CD4-positive, alpha-beta memory T cell (primary cell): ENCODE results near the gene PPP1R13B. TPM values are rescaled to one million over a fixed set of nuclear protein-coding genes. Genes with fewer than 3 reads are reported as not detected.

Experiments
- CTCF ChIA-PET: fragments of 350-600 bp; sonication (Branson Sonifier 250); formaldehyde crosslinking; loops from one replicate; lab custom pipeline; 2021; ENCODE audit warnings: inconsistent platforms; ENCODE audit not compliant: partially characterized antibody; lab: Charles Lee
- POLR2A ChIA-PET: fragments of 350-600 bp; sonication (Branson Sonifier 250); formaldehyde crosslinking; loops from one replicate; lab custom pipeline; 2021; ENCODE audit not compliant: partially characterized antibody; lab: Charles Lee
- DNase-seq, 5 donors: peaks; one replicate each; pipeline versions ENCODE4 v3.0.0 to v3.0.0-alpha.2; 2020 to 2022; ENCODE audit warnings: mixed read lengths in 1 of 5
- H3K27ac ChIP-seq: one replicate; pipeline ENCODE4 v1.7.0; 2013; ENCODE audit warnings: low read depth, low read length
- H3K27me3 ChIP-seq: 2 replicates; pipeline ENCODE4 v1.7.0; 2013; ENCODE audit warnings: mild to moderate bottlenecking, low read length, moderate library complexity; ENCODE audit not compliant: insufficient read depth
- H3K36me3 ChIP-seq: 2 replicates; pipeline ENCODE4 v1.7.0; 2013; ENCODE audit warnings: mild to moderate bottlenecking, low read length, moderate library complexity; ENCODE audit not compliant: insufficient read depth
- H3K4me1 ChIP-seq: 2 replicates; pipeline ENCODE4 v1.7.0; 2013; ENCODE audit warnings: mild to moderate bottlenecking, low read length, moderate library complexity; ENCODE audit not compliant: insufficient read depth
- H3K4me3 ChIP-seq, 2 donors: one replicate each; pipeline ENCODE4 v1.7.0; 2013; ENCODE audit warnings: low read length in 2 of 2, mild to moderate bottlenecking in 1 of 2
- H3K9me3 ChIP-seq, 2 donors: one replicate each; pipeline ENCODE4 v1.7.0; 2013; ENCODE audit warnings: low read length in 2 of 2, control low read depth in 1 of 2; ENCODE audit not compliant: control insufficient read depth in 1 of 2
- H3K27ac Mint-ChIP-seq, 7 donors: one replicate each; pipeline ENCODE4 v1.8.0; 2020 to 2021; ENCODE audit warnings: mixed read lengths in 7 of 7, mild to moderate bottlenecking in 6 of 7, inconsistent platforms in 3 of 7, moderate library complexity in 3 of 7
- H3K27me3 Mint-ChIP-seq, 2 donors: one replicate each; pipeline ENCODE4 v1.8.0; 2020 to 2021; ENCODE audit warnings: mixed read lengths in 2 of 2
- H3K36me3 Mint-ChIP-seq, 2 donors: one replicate each; pipeline ENCODE4 v1.8.0; 2020 to 2021; ENCODE audit warnings: mixed read lengths in 2 of 2, inconsistent platforms in 1 of 2, mild to moderate bottlenecking in 1 of 2
- H3K4me1 Mint-ChIP-seq, 4 donors: one replicate each; pipeline ENCODE4 v1.8.0; 2020 to 2021; ENCODE audit warnings: mixed read lengths in 4 of 4, mild to moderate bottlenecking in 1 of 4
- H3K4me3 Mint-ChIP-seq, 8 donors: one replicate each; pipeline ENCODE4 v1.8.0; 2020 to 2021; ENCODE audit warnings: mixed read lengths in 8 of 8, mild to moderate bottlenecking in 7 of 8, moderate library complexity in 6 of 8, inconsistent platforms in 3 of 8
- H3K9me3 Mint-ChIP-seq, 8 donors: one replicate each; pipeline ENCODE4 v1.8.0; 2020 to 2021; ENCODE audit warnings: mixed read lengths in 8 of 8, mild to moderate bottlenecking in 5 of 8, inconsistent platforms in 3 of 8, moderate library complexity in 1 of 8
- intact Hi-C: fragments of 100-400 bp; cut with micrococcal nuclease; formaldehyde crosslinking; loops from one replicate; pipeline ENCODE4 v1.15.1; 2023
- polyA plus RNA-seq, 2 donors: library from polyadenylated mRNA; unstranded; fragments of 300-500 nt; fragmentation: Illumina TruSeq; gene quantifications; one replicate each; pipeline ENCODE4 v1.2.3, GENCODE V29; 2021
- total RNA-seq, 2 experiments: library from RNA; stranded (reverse); gene quantifications; one replicate each; pipeline ENCODE4 v1.2.3, GENCODE V29; 2021

Gene PPP1R13B
- total and polyA plus RNA-seq, 4 experiments from 2014 or later, result 0.72 to 30.5 (median 15.7) TPM

GRCh38 chr14:103711516-103712431, 135.6 kb downstream of the PPP1R13B start:
- ChIA-PET POLR2A (no interaction called here), CTCF (no interaction called here)
- H3K9me3 Mint-ChIP-seq, result peaks cover 0 to 6% (median 0%) of the 10 kb centered on the region in 8 donors

DNA sequence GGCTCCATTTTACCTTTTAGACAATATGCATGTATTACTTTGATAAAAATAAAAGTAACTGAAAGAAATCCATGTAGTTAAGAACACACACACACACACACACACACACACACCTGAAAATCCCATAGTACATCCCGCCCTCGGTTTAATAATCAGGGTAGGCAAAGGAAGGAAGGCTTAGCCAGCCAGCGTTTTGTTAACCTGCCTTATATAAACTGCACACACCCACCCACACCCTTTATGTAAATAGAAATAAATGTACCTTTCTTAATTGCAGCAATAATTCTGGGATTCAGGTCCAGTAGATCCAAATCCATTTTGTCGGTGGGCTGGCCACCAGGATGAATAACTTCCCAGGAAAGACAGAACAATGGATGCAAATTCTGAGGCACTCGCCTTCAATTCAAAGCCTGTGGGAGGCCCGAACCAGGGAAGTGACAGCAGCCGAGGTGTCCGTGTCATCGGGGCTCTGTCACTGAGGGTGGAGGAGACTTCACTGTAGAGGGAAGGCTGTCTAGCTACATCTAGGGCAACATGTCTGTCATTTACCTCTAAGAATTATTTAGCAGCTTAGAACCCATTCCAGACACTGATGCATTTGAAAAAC, 136.5 kb downstream of the PPP1R13B start:
- Histone ChIP-seq H3K9me3 (no peaks in the 10 kb centered on the region), H3K27ac (no peak overlapping the region), H3K27me3 (no peaks in the 10 kb centered on the region), H3K4me1 (peaks cover 12% of the 10 kb centered on the region), H3K4me3 (no peak overlapping the region), H3K36me3 (no peaks in the 10 kb centered on the region)
- Mint-ChIP-seq H3K27ac (peak overlapping the region in 4 of 7 donors; percentile 8 to 85 (median 50)), H3K4me3 (peak overlapping the region in 1 of 8 donors; percentile 30), H3K9me3 (peaks cover 0 to 6% (median 0%) of the 10 kb centered on the region in 8 donors), H3K4me1 (peaks cover 4 to 34% (median 16%) of the 10 kb centered on the region in 4 donors), H3K27me3 (no peaks in the 10 kb centered on the region), H3K36me3 (peaks cover 0 to 3% of the 10 kb centered on the region in 2 donors)
- POLR2A ChIA-PET, result no interaction called here
- intact Hi-C loops, result no loop called here
- DNase-seq, result no peak
- CTCF ChIA-PET, result no interaction called here

More at GRCh38 chr14:103711516-103712431, 135.6 kb downstream of the PPP1R13B start:
- Histone ChIP-seq H3K27me3 (no peaks in the 10 kb centered on the region), H3K9me3 (no peaks in the 10 kb centered on the region), H3K27ac (no peak overlapping the region), H3K4me3 (no peak overlapping the region), H3K4me1 (peaks cover 17% of the 10 kb centered on the region), H3K36me3 (no peaks in the 10 kb centered on the region)
- H3K4me1 Mint-ChIP-seq, result peaks cover 5 to 38% (median 18%) of the 10 kb centered on the region in 4 donors
- intact Hi-C loops, result no loop called here
- no peaks in the 10 kb centered on the region for H3K27me3 Mint-ChIP-seq
- peak in 1 of 5 donors; percentile 30 for DNase-seq
- peak overlapping the region in 3 of 8 donors; percentile 9 to 43 (median 35) for H3K4me3 Mint-ChIP-seq
- peaks cover 0 to 3% of the 10 kb centered on the region in 2 donors for H3K36me3 Mint-ChIP-seq
- peak overlapping the region in 4 of 7 donors; percentile 35 to 85 (median 63) for H3K27ac Mint-ChIP-seq

DNA sequence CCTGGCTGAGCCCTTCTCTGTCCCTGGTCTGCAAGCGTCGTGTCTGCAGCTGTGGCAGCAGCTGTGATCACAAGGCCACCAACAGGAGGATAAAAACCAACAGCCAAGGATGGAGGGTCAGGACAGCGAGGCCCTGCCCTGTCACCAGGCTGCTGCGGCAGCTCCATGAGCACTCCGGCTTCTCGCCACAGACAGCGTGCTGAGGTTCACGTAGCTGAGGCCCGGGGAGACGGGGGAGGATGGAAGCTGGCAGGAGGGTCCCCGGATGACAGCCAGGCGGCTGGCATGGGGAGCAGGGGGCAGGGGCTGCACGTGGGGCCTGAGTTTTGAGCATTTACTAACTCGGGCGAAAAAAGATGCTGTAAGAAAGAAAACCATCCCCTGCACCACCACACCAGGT, 137.6 kb downstream of the PPP1R13B start:
- CTCF ChIA-PET, result no interaction called here
- intact Hi-C loops, result no loop called here
- peaks cover 12% of the 10 kb centered on the region for H3K4me1 ChIP-seq
- POLR2A ChIA-PET, result no interaction called here
- DNase-seq, result no peak
- H3K4me1 Mint-ChIP-seq, result peaks cover 1 to 30% (median 11%) of the 10 kb centered on the region in 4 donors
- H3K9me3 ChIP-seq, result no peaks in the 10 kb centered on the region
- H3K27ac ChIP-seq, result no peak overlapping the region
- no peak overlapping the region for H3K4me3 ChIP-seq
- no peaks in the 10 kb centered on the region for H3K36me3 ChIP-seq
- peak overlapping the region in 2 of 7 donors; percentile 78 to 79 for H3K27ac Mint-ChIP-seq
- H3K27me3 ChIP-seq, result no peaks in the 10 kb centered on the region
- peaks cover 0 to 6% (median 0%) of the 10 kb centered on the region in 8 donors for H3K9me3 Mint-ChIP-seq
- no peak overlapping the region for H3K4me3 Mint-ChIP-seq
- H3K36me3 Mint-ChIP-seq, result peaks cover 0 to 4% of the 10 kb centered on the region in 2 donors
- H3K27me3 Mint-ChIP-seq, result no peaks in the 10 kb centered on the region

GRCh38 chr14:103708750-103709187, 138.6 kb downstream of the PPP1R13B start:
- DNase-seq, result no peak
- H3K27ac ChIP-seq, result no peak overlapping the region
- Mint-ChIP-seq H3K4me3 (peak overlapping the region in 1 of 8 donors; percentile 36), H3K36me3 (peaks cover 3 to 9% of the 10 kb centered on the region in 2 donors), H3K27me3 (no peaks in the 10 kb centered on the region), H3K27ac (no peak overlapping the region), H3K4me1 (peaks cover 3 to 24% (median 7%) of the 10 kb centered on the region in 4 donors), H3K9me3 (peaks cover 0 to 8% (median 0%) of the 10 kb centered on the region in 8 donors)
- H3K4me3 ChIP-seq, result no peak overlapping the region
- no peaks in the 10 kb centered on the region for H3K27me3 ChIP-seq
- peaks cover 3% of the 10 kb centered on the region for H3K4me1 ChIP-seq
- CTCF ChIA-PET, result no interaction called here
- POLR2A ChIA-PET, result no interaction called here
- H3K9me3 ChIP-seq, result no peaks in the 10 kb centered on the region
- H3K36me3 ChIP-seq, result no peaks in the 10 kb centered on the region
- intact Hi-C loops, result no loop called here

- H3K4me3 Mint-ChIP-seq, result no peak overlapping the region
- Histone ChIP-seq H3K9me3 (no peaks in the 10 kb centered on the region), H3K27ac (no peak overlapping the region), H3K4me3 (no peak overlapping the region), H3K27me3 (no peaks in the 10 kb centered on the region), H3K4me1 (no peaks in the 10 kb centered on the region), H3K36me3 (no peaks in the 10 kb centered on the region)
- peak in 1 of 5 donors; percentile 21 for DNase-seq
- peaks cover 10 to 20% of the 10 kb centered on the region in 2 donors for H3K36me3 Mint-ChIP-seq
- H3K4me1 Mint-ChIP-seq, result peaks cover 2 to 13% (median 4%) of the 10 kb centered on the region in 4 donors
- no peaks in the 10 kb centered on the region for H3K27me3 Mint-ChIP-seq
- no peak overlapping the region for H3K27ac Mint-ChIP-seq
- peaks cover 0 to 8% (median 0%) of the 10 kb centered on the region in 8 donors for H3K9me3 Mint-ChIP-seq
- ChIA-PET CTCF (no interaction called here), POLR2A (interaction anchor here (1.4 kb wide), 1 partner anchor 8 kb away, joined by 4 read pairs; the partner anchor contains the start of genes XRCC3 and ZFYVE21)
- intact Hi-C loops, result no loop called here
These were observed 139.8 kb downstream of the PPP1R13B start for GRCh38 chr14:103707329-103708263.

GRCh38 chr14:103706551-103707328, 140.6 kb downstream of the PPP1R13B start:
- CTCF ChIA-PET, result no interaction called here

More at GRCh38 chr14:103706551-103707328, 140.6 kb downstream of the PPP1R13B start:
- H3K4me3 ChIP-seq, result no peak overlapping the region
- no peaks in the 10 kb centered on the region for H3K27me3 ChIP-seq
- no peak overlapping the region for H3K27ac ChIP-seq
- Mint-ChIP-seq H3K36me3 (peaks cover 14 to 27% of the 10 kb centered on the region in 2 donors), H3K4me1 (peaks cover 2 to 8% (median 4%) of the 10 kb centered on the region in 4 donors), H3K4me3 (no peak overlapping the region), H3K9me3 (peaks cover 0 to 8% (median 0%) of the 10 kb centered on the region in 8 donors), H3K27ac (no peak overlapping the region), H3K27me3 (no peaks in the 10 kb centered on the region)
- intact Hi-C loops, result no loop called here
- POLR2A ChIA-PET, result interaction anchor here (1.0 to 1.4 kb wide), 3 partner anchors 9 to 186 kb away, joined by 3 to 4 read pairs (median 4); partner anchors contain the start of genes XRCC3 and ZFYVE21
- DNase-seq, result no peak
- no peaks in the 10 kb centered on the region for H3K4me1 ChIP-seq
- H3K36me3 ChIP-seq, result no peaks in the 10 kb centered on the region
- no peaks in the 10 kb centered on the region for H3K9me3 ChIP-seq
